Spleen (tissue), 11 donors: ENCODE results near the gene CD38. TPM values are rescaled to one million over a fixed set of nuclear protein-coding genes. Genes with fewer than 3 reads are reported as not detected.

ENCODE experiments used
- DNase-seq: peaks from one replicate; pipeline ENCODE4 v3.0.0-alpha.2; 2020
- H3K27ac ChIP-seq, 8 donors: fragments of 200-600 bp; sonication (generic) in 7 of 8; 1 replicate in 4 of 8; 2 replicates in 4 of 8; pipeline versions ENCODE4 v1.5.0 to v1.8.0; 2016 to 2021; ENCODE audit warnings: inconsistent platforms in 4 of 8, mild to moderate bottlenecking in 4 of 8, moderate library complexity in 1 of 8
- H3K27me3 ChIP-seq, 7 donors: fragments of 200-600 bp; sonication (generic) in 6 of 7; replicated peaks in 1 of 7; 1 replicate in 4 of 7; 2 replicates in 3 of 7; pipeline versions ENCODE4 v1.5.0 to v1.8.0; 2016 to 2021; ENCODE audit warnings: inconsistent platforms in 3 of 7, mild to moderate bottlenecking in 1 of 7
- H3K36me3 ChIP-seq, 6 donors: fragments of 200-600 bp; sonication (generic) in 5 of 6; 1 replicate in 4 of 6; 2 replicates in 2 of 6; pipeline versions ENCODE4 v1.5.0 to v1.8.0; 2016 to 2021; ENCODE audit warnings: inconsistent platforms in 2 of 6
- H3K4me1 ChIP-seq, 6 donors: fragments of 200-600 bp; sonication (generic) in 5 of 6; 1 replicate in 3 of 6; 2 replicates in 3 of 6; pipeline versions ENCODE4 v1.5.0 to v1.8.0; 2016 to 2021; ENCODE audit warnings: inconsistent platforms in 3 of 6
- H3K4me3 ChIP-seq, 8 donors: fragments of 200-600 bp; sonication (generic) in 7 of 8; 1 replicate in 4 of 8; 2 replicates in 4 of 8; pipeline versions ENCODE4 v1.5.0 to v1.8.0; 2016 to 2021; ENCODE audit warnings: inconsistent platforms in 4 of 8, mild to moderate bottlenecking in 4 of 8, moderate library complexity in 2 of 8
- H3K9me3 ChIP-seq, 8 donors: fragments of 200-600 bp; sonication (generic) in 7 of 8; 1 replicate in 4 of 8; 2 replicates in 4 of 8; pipeline versions ENCODE4 v1.5.0 to v1.8.0; 2016 to 2021; ENCODE audit warnings: inconsistent platforms in 4 of 8
- CTCF ChIP-seq, 11 experiments: fragments of 200-600 bp in 7 of 11; fragments of 450-650 bp in 4 of 11; sonication (generic) in 4 of 11; IDR thresholded peaks in 8 of 11; conservative IDR thresholded peaks in 3 of 11; 1 replicate in 7 of 11; 2 replicates in 4 of 11; pipeline versions ENCODE4 v1.4.0 to v1.8.0; 2016 to 2021; ENCODE audit warnings: antibody characterized with exemption in 11 of 11, inconsistent platforms in 4 of 11, mild to moderate bottlenecking in 1 of 11
- POLR2A ChIP-seq, 3 donors: fragments of 450-650 bp; IDR thresholded peaks; one replicate each; pipeline ENCODE4 v1.5.1; 2017; ENCODE audit warnings: antibody characterized with exemption in 3 of 3, mild to moderate bottlenecking in 1 of 3
- POLR2AphosphoS5 ChIP-seq, 3 donors: sonication (generic); formaldehyde crosslinking; IDR thresholded peaks; one replicate each; pipeline ENCODE4 v1.5.1; 2017; ENCODE audit warnings: antibody characterized with exemption in 3 of 3
- whole genome bisulfite sequencing, 5 donors: extraction: QIAGEN DNeasy Blood & Tissue Kit in 3 of 5; methylation state at CpG; one replicate each; pipeline versions ENCODE4 v1.1.5 to v1.1.7; 2013 to 2018; 5-methylcytosine and 5-hydroxymethylcytosine counted together
- intact Hi-C: fragments of 100-400 bp; cut with DNase I; formaldehyde crosslinking; loops from one replicate; pipeline ENCODE4 v1.15.0; 2023; ENCODE audit warnings: low total_unique reads
- polyA plus RNA-seq, 3 donors: library from polyadenylated mRNA; stranded (reverse); fragments of 200-250 nt; gene quantifications; one replicate each; pipeline ENCODE4 v1.2.1, GENCODE V29; 2013
- total RNA-seq, 7 donors: library from RNA; depleted of rRNA in 3 of 7; stranded (reverse); fragments of >200 nt in 3 of 7; fragmentation: NEBNext Ultra II Directional in 4 of 7; extraction: Animal tissue kit (Norgen Biotek cat#: 25700) in 4 of 7; gene quantifications; one replicate each; pipeline versions ENCODE4 v1.1.0 to v1.2.1, GENCODE V29; 2016 to 2021
- donor health status: healthy with polysubstance abuse.
- donor health status: DM: no; HTN: no; CAD: no; lungs with moderate emphysema.
- donor health status: DM: no; HTN: no; CAD: no.
- donor health status: Bipolar disorder and iron deficiency.
- donor health status: healthy.
- donor health status: DM: no; HTN: no; CAD: no.
- donor health status: DM: yes; HTN: yes; CAD: no.

CD38 gene
- total and polyA plus RNA-seq, 10 donors, result 4.9 to 92.9 (median 54.4) TPM

- no peak overlapping the region for H3K27ac ChIP-seq
- no peak for DNase-seq
- H3K9me3 ChIP-seq, result peaks cover 0 to 37% (median 22%) of the 10 kb centered on the region in 8 donors
- peaks cover 0 to 11% (median 0%) of the 10 kb centered on the region in 6 donors for H3K36me3 ChIP-seq
- WGBS, 5 donors, result 40 to 63% (median 59%) methylated on average over 1 of the region's 1 CpG
- no peaks in the 10 kb centered on the region for H3K4me1 ChIP-seq
- no peaks in the 10 kb centered on the region for H3K27me3 ChIP-seq
- TF ChIP-seq CTCF (IDR thresholded peaks at IDR 0.05 in 8 of 11, conservative IDR thresholded peaks at IDR 0.05 in 3 of 11) (no peak), POLR2A (IDR thresholded peaks at IDR 0.05) (no peak), POLR2AphosphoS5 (IDR thresholded peaks at IDR 0.05) (no peak)
- no peak overlapping the region for H3K4me3 ChIP-seq
- intact Hi-C loops, result no loop called here
Measured at GRCh38 chr4:15742083-15742582, 36.0 kb upstream of the CD38 start.

GRCh38 chr4:15742637-15743036 lies 35.5 kb upstream of the CD38 start:
- intact Hi-C loops, result no loop called here
- 0 to 23% (median 15%) methylated on average over 1 of the region's 1 CpG for WGBS, 5 donors
- TF ChIP-seq POLR2A (IDR thresholded peaks at IDR 0.05), result no peak
- TF ChIP-seq POLR2AphosphoS5 (IDR thresholded peaks at IDR 0.05), result no peak
- no peak for TF ChIP-seq CTCF (IDR thresholded peaks at IDR 0.05 in 8 of 11, conservative IDR thresholded peaks at IDR 0.05 in 3 of 11)
- Histone ChIP-seq H3K9me3 (peaks cover 0 to 37% (median 22%) of the 10 kb centered on the region in 8 donors), H3K27me3 (no peaks in the 10 kb centered on the region), H3K4me1 (no peaks in the 10 kb centered on the region), H3K27ac (no peak overlapping the region), H3K4me3 (no peak overlapping the region), H3K36me3 (peaks cover 0 to 6% (median 0%) of the 10 kb centered on the region in 6 donors)
- no peak for DNase-seq

- no peak for DNase-seq
- TF ChIP-seq POLR2AphosphoS5 (IDR thresholded peaks at IDR 0.05) (no peak), CTCF (IDR thresholded peaks at IDR 0.05 in 8 of 11, conservative IDR thresholded peaks at IDR 0.05 in 3 of 11) (no peak), POLR2A (IDR thresholded peaks at IDR 0.05) (no peak)
- H3K36me3 ChIP-seq, result no peaks in the 10 kb centered on the region
- intact Hi-C loops, result no loop called here
- no peaks in the 10 kb centered on the region for H3K27me3 ChIP-seq
- no peak overlapping the region for H3K27ac ChIP-seq
- peaks cover 0 to 37% (median 22%) of the 10 kb centered on the region in 8 donors for H3K9me3 ChIP-seq
- H3K4me3 ChIP-seq, result no peak overlapping the region
- H3K4me1 ChIP-seq, result no peaks in the 10 kb centered on the region
- 28 to 42% (median 34%) methylated on average over 5 of the region's 5 CpGs for WGBS, 5 donors
Measured at GRCh38 chr4:15744016-15744545, 34.0 kb upstream of the CD38 start.

- TF ChIP-seq POLR2AphosphoS5 (IDR thresholded peaks at IDR 0.05) (no peak), POLR2A (IDR thresholded peaks at IDR 0.05) (no peak), CTCF (IDR thresholded peaks at IDR 0.05 in 8 of 11, conservative IDR thresholded peaks at IDR 0.05 in 3 of 11) (no peak)
- no peaks in the 10 kb centered on the region for H3K36me3 ChIP-seq
- no peak overlapping the region for H3K27ac ChIP-seq
- H3K9me3 ChIP-seq, result peaks cover 0 to 33% (median 18%) of the 10 kb centered on the region in 8 donors
- DNase-seq, result no peak
- intact Hi-C loops, result no loop called here
- H3K4me3 ChIP-seq, result no peak overlapping the region
- WGBS, 5 donors, result 94 to 100% (median 100%) methylated on average over 1 of the region's 1 CpG
- H3K4me1 ChIP-seq, result no peaks in the 10 kb centered on the region
- no peaks in the 10 kb centered on the region for H3K27me3 ChIP-seq
Measured at GRCh38 chr4:15746110-15746509, 32.0 kb upstream of the CD38 start.
